Measurements from ENCODE around the gene SLC30A5.

SLC30A5 gene

GRCh38 chr5:69170495-69170894 is 76.7 kb downstream of the SLC30A5 start:
- DNase-seq = no peak

GRCh38 chr5:69170969-69171368 is 77.2 kb downstream of the SLC30A5 start:
- no peak for DNase-seq

Data from activated naive CD4-positive, alpha-beta T cell treated with anti-CD3 and anti-CD28 coated beads, Interleukin-2, amount 50 U/mL, for 16 hours (primary cell).